Activated CD4-positive, alpha-beta T cell treated with anti-CD3 and anti-CD28 coated beads, Interleukin-2, amount 10 ng/mL, durations not matched to agents 24 days and 14 days (primary cell): ENCODE results near the gene NR2F1-AS1. TPM values are rescaled to one million over a fixed set of nuclear protein-coding genes. Genes with fewer than 3 reads are reported as not detected.
"Not testable (repeated sequence)": the region's sequence is repeated elsewhere in the genome, so short reads cannot be mapped to it uniquely, and the experiment has no call there.

Experiments
- DNase-seq: peaks from one replicate; pipeline ENCODE4 v3.0.0; 2022
- H3K27ac Mint-ChIP-seq: one replicate; pipeline ENCODE4 v1.8.0; 2022; ENCODE audit warnings: mild to moderate bottlenecking, mixed read lengths
- H3K27me3 Mint-ChIP-seq: one replicate; pipeline ENCODE4 v1.8.0; 2022; ENCODE audit warnings: mixed read lengths
- H3K36me3 Mint-ChIP-seq: one replicate; pipeline ENCODE4 v1.8.0; 2022; ENCODE audit warnings: low read depth, mild to moderate bottlenecking, mixed read lengths
- H3K4me1 Mint-ChIP-seq: one replicate; pipeline ENCODE4 v1.8.0; 2021; ENCODE audit warnings: mixed read lengths
- H3K4me3 Mint-ChIP-seq: one replicate; pipeline ENCODE4 v1.8.0; 2022; ENCODE audit warnings: mild to moderate bottlenecking, moderate library complexity, mixed read lengths
- H3K9me3 Mint-ChIP-seq: one replicate; pipeline ENCODE4 v1.8.0; 2021; ENCODE audit warnings: mixed read lengths
- intact Hi-C: fragments of 100-400 bp; cut with micrococcal nuclease; formaldehyde crosslinking; loops from one replicate; pipeline ENCODE4 v1.15.1; 2023
- total RNA-seq: library from RNA; stranded (reverse); gene quantifications from 2 replicates; pipeline ENCODE4 v1.2.3, GENCODE V29; 2022

The NR2F1-AS1 gene
- total RNA-seq, 1 donor from 2014 or later: not detected

DNA sequence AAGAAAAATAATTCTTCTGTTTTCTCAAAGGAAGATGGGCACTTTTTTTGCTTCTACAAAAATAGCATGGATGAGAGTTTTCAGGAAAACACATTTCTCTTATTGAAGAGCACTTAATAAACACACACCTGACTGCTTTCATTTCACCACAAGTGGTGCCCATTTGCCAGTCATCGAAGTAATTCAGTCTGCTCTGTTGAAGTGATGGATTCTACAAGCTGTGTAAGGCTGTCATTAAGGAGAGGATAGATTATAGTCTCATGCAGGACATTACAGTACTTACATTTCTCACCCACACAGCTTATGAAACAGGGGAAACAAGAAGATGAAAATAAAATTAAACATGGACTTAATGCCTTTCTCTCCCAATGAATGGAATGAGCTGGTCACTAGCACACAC lies 165.2 kb downstream of the NR2F1-AS1 start:
- Mint-ChIP-seq H3K4me1 (no peaks in the 10 kb centered on the region), H3K4me3 (no peak overlapping the region), H3K27me3 (no peaks in the 10 kb centered on the region), H3K36me3 (no peaks in the 10 kb centered on the region), H3K9me3 (no peaks in the 10 kb centered on the region), H3K27ac (no peak overlapping the region)
- intact Hi-C loops: no loop called here
- DNase-seq: no peak

DNA sequence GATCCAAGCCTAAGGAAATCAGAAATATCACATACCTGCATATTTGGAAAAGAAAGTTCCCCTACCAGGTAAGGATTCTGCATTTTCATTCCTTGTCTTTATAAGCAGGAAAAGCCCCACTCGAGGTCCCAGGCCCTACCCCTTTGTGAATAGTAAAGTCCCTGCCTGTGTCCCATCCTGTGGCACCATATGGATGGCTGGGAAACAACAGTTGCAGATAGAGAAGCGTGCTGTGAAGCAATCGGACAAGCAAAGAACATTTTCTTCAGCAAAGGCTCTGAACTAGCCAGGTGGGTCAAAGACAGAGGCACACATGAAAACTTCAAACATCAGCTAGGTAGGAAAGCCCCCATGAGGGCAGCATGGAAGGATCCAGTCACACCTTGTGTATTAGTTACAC lies 169.3 kb downstream of the NR2F1-AS1 start:
- no peaks in the 10 kb centered on the region for H3K9me3 Mint-ChIP-seq
- no peak for DNase-seq
- H3K4me1 Mint-ChIP-seq: no peaks in the 10 kb centered on the region
- H3K36me3 Mint-ChIP-seq: no peaks in the 10 kb centered on the region
- H3K27ac Mint-ChIP-seq: no peak overlapping the region
- intact Hi-C loops: no loop called here
- no peaks in the 10 kb centered on the region for H3K27me3 Mint-ChIP-seq
- H3K4me3 Mint-ChIP-seq: no peak overlapping the region

DNA sequence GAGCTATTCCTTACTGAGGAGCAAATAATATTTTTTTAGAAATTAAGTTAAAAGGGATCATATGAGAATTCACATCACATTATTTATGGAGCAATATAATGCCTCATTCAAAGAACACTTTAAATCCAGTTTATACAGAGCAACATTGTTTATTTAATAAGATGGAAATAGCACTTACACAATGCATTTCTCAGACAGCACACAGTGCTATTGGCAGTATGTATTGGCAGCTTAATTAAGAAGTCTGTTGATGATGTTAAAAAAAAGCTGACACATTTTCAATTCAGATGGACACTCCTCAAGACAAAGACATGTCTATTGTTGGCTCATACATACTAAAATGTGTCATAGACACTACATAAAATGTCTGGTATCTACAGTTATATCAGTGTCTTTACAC lies 171.3 kb downstream of the NR2F1-AS1 start:
- H3K4me3 Mint-ChIP-seq: no peak overlapping the region
- intact Hi-C loops: no loop called here
- no peaks in the 10 kb centered on the region for H3K36me3 Mint-ChIP-seq
- no peaks in the 10 kb centered on the region for H3K27me3 Mint-ChIP-seq
- no peaks in the 10 kb centered on the region for H3K9me3 Mint-ChIP-seq
- no peak overlapping the region for H3K27ac Mint-ChIP-seq
- no peak for DNase-seq
- no peaks in the 10 kb centered on the region for H3K4me1 Mint-ChIP-seq

DNA sequence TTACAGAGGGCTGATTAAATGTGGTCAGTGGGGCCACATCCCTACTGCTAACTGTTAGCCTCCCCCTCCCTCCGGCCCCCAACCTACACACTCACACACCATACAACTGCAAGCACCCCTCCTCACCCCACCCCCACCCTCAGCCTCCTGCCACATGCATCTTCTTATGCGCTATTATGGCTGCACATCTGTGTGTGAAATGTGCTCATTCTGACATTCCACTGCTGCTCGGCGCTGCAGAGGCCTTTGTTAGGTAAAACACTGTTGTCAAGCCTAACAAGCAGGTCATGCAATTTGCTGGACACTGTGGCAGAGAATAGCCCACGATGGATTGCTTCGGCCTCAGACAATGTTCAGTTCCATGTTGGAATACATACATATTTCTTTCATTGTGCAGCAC lies 173.6 kb downstream of the NR2F1-AS1 start:
- H3K27ac Mint-ChIP-seq: no peak overlapping the region

DNA sequence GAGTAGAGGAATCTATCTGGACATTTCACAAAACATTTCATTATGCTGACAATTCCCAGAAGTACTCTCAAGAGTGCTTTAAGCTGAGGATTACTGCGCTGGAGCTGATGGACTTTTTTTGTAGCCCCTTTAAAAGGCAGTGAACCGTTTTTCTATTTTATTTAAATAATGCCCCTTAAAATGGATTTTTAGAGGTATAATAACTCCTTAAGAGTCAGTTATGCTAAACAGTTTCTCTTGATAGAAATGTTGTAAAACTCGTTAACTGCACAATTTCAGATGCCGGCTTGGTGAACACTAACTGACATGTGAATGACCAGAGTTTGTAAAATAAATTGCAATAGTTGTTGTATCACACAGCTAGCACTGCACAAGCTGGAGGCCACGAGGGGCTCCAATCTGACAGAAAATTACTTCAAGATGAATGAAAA lies 174.0 kb downstream of the NR2F1-AS1 start:
- no peaks in the 10 kb centered on the region for H3K27me3 Mint-ChIP-seq
- H3K9me3 Mint-ChIP-seq: no peaks in the 10 kb centered on the region
- no peak overlapping the region for H3K27ac Mint-ChIP-seq
- H3K4me3 Mint-ChIP-seq: no peak overlapping the region
- intact Hi-C loops: no loop called here
- no peak for DNase-seq
- no peaks in the 10 kb centered on the region for H3K36me3 Mint-ChIP-seq
- H3K4me1 Mint-ChIP-seq: no peaks in the 10 kb centered on the region

More for the DNA sequence above, 173.6 kb downstream of the NR2F1-AS1 start:
- DNase-seq: no peak
- Mint-ChIP-seq H3K9me3 (no peaks in the 10 kb centered on the region), H3K4me1 (no peaks in the 10 kb centered on the region), H3K4me3 (no peak overlapping the region), H3K36me3 (no peaks in the 10 kb centered on the region), H3K27me3 (no peaks in the 10 kb centered on the region)
- intact Hi-C loops: no loop called here

DNA sequence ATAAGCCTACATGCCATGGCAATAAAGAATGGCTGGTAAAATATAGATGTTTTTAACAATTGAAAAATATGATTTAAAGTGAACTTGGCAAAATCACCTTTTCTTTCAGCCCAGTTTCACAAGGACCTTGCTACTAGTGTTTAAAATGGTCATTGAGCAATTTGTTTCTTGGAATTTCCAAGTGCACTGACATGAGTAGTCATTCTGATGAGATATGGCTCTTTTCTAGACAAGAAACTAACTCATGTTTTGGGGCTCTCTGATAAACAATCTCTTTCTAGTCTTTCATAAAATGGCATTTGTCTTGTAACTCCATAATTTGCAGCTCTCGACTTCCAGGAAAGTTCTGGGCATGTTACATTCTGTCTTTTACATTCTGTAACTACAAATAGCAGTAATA lies 176.8 kb downstream of the NR2F1-AS1 start:
- no peak for DNase-seq
- Mint-ChIP-seq H3K36me3 (no peaks in the 10 kb centered on the region), H3K27me3 (no peaks in the 10 kb centered on the region), H3K4me1 (no peaks in the 10 kb centered on the region), H3K27ac (no peak overlapping the region), H3K9me3 (no peaks in the 10 kb centered on the region), H3K4me3 (no peak overlapping the region)
- intact Hi-C loops: no loop called here

DNA sequence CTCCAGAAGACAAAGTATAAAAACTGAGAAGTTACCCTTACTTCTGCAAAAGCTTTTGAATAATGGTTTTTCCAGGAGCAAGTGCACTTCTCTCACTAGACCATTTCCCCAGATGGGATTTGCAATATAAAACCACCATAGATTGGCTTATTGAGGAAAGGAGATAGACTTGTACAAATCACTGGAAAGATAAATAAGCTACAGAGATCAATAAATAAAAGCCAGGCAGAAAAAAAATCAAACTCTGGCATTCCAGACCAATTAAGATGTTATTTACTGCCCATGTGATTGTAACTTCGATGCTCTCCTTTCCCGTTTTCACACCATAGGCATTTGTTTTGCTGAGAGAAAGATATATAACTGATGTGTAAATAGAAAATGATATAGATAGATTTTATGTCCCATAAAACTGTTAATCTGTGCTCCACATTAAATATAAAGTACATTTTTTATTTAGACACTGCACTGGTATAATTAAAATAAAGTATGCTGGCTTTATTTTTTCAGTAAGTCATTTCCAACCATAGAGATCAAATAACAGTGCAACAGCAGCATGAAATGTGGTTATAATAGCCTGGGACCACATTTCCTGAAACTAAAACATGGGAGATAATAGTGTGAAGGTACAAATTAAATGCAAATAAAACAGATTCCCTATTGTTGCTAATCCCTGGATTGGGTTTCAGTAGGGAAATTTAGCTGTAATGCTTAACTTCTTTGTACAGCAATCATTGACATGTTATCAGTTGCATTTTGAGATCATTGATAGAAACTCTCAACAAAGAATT lies 177.7 kb downstream of the NR2F1-AS1 start:
- intact Hi-C loops: no loop called here

DNA sequence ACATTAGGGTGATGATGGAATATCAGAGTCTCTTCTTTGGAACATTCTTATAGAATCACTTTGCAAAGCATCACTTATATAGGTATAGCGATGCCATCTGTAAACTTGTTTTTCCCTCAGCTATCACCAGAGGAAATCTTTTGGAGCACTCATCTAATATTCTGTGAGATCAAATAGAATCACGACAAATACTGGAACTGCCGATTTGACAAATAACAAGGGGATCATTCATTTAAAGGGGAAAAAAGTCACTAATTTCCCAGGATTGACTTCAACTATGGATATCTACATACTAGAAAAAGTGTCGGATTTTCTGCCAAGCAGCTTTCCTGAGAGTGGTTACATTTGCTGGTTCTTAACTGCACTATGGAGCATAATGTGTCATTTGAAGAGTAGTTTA lies 178.6 kb downstream of the NR2F1-AS1 start:
- Mint-ChIP-seq H3K9me3 (peaks cover 6% of the 10 kb centered on the region), H3K27me3 (no peaks in the 10 kb centered on the region), H3K36me3 (no peaks in the 10 kb centered on the region), H3K4me3 (no peak overlapping the region), H3K4me1 (no peaks in the 10 kb centered on the region), H3K27ac (no peak overlapping the region)
- DNase-seq: no peak
- intact Hi-C loops: no loop called here

More for the DNA sequence above, 177.7 kb downstream of the NR2F1-AS1 start:
- no peak overlapping the region for H3K4me3 Mint-ChIP-seq
- H3K9me3 Mint-ChIP-seq: no peaks in the 10 kb centered on the region
- H3K27me3 Mint-ChIP-seq: no peaks in the 10 kb centered on the region
- no peaks in the 10 kb centered on the region for H3K4me1 Mint-ChIP-seq
- H3K27ac Mint-ChIP-seq: no peak overlapping the region
- DNase-seq: no peak
- H3K36me3 Mint-ChIP-seq: no peaks in the 10 kb centered on the region

DNA sequence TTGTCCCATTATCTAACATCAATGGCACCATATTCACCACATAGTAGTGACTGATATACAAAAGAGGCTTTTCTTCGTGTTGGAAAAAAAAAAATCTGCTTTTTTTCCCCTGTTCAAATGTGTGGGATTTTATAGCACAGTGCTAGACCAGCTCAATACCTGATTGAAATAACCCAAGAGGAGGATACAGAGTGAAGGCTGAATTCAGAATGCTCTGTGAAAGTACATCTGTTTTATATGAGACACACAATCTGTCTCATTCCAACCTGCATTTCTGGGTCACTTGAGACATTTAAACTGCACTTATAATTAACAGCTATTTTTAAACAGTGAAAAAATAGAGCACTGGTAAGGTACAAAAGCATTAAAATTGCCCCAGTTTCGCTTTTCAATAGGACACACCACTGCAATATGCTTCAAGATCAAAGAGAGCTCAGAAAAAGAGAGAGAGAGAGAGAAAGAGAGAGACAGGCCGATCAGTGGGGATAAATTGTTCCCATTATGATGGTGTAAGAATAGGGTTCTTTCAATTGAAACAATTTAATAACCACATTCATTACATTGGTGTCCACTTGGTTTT lies 179.3 kb downstream of the NR2F1-AS1 start:
- H3K36me3 Mint-ChIP-seq: no peaks in the 10 kb centered on the region
- DNase-seq: no peak
- no peak overlapping the region for H3K4me3 Mint-ChIP-seq
- intact Hi-C loops: no loop called here
- H3K9me3 Mint-ChIP-seq: peaks cover 7% of the 10 kb centered on the region
- H3K27me3 Mint-ChIP-seq: no peaks in the 10 kb centered on the region
- H3K4me1 Mint-ChIP-seq: no peaks in the 10 kb centered on the region
- H3K27ac Mint-ChIP-seq: no peak overlapping the region

DNA sequence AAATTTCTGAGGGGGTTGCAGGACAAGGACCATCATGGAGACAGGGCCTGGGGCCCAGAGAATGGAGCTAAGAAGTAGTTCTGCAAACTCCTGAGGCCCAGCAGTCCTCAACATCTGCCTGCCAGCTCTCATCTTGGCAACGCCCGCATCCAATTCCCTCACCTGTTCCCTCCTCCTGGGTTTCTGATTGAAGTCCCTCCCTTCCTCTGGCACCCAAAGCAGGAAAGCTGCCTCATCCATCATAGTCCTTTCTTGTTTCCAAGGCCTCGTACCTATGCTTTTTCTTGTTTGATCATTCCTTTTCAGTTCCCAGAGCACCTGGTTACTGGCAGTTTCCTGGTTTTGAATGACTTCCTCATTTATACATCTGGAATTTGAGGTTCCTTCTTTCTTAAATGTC lies 181.3 kb downstream of the NR2F1-AS1 start:
- H3K27me3 Mint-ChIP-seq: no peaks in the 10 kb centered on the region
- H3K4me3 Mint-ChIP-seq: no peak overlapping the region
- H3K36me3 Mint-ChIP-seq: no peaks in the 10 kb centered on the region
- no peaks in the 10 kb centered on the region for H3K4me1 Mint-ChIP-seq
- peaks cover 12% of the 10 kb centered on the region for H3K9me3 Mint-ChIP-seq
- intact Hi-C loops: no loop called here
- DNase-seq: no peak
- no peak overlapping the region for H3K27ac Mint-ChIP-seq

DNA sequence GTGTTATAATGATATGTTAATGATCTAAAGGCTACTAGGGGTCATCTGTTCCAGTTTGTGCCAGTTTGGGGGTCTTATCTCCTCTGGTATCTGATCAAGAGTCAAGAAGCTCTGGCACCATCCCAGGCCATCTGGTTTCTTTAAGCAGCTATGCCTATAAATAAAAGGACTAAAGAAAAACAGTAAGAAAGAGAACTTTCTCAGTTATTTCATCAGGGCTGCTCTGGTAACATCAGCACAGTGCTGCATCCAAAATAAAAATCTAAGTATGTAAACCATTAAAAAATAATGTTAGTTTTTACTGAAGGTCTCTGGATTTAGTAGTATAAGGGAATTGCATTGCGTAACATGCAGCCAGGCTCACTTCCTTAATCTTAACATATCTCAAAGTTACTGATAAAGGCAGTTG lies 185.0 kb downstream of the NR2F1-AS1 start:
- no peak overlapping the region for H3K4me3 Mint-ChIP-seq
- no peak for DNase-seq
- no peaks in the 10 kb centered on the region for H3K4me1 Mint-ChIP-seq
- no peaks in the 10 kb centered on the region for H3K36me3 Mint-ChIP-seq
- H3K9me3 Mint-ChIP-seq: peaks cover 12% of the 10 kb centered on the region
- no peaks in the 10 kb centered on the region for H3K27me3 Mint-ChIP-seq
- intact Hi-C loops: no loop called here
- no peak overlapping the region for H3K27ac Mint-ChIP-seq

DNA sequence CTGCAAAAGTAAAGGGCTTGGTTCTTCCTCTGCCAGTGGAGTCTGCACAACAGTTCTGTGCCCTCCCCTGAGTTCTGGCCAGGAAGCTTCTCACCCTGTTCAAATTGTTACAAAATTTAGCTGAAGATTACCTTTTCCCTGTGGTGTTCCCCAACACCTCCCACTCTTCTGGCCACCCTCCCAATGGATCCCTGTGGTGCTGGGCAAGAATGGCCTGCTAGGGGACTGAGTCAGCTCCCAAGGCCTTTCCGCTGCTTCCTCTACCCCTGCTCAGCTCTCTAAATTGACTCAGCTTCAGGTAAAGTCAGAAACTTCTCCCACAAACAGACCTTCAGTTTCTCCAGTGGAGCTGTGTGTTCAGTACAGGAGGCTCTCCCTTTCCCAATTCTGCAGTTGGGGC lies 186.0 kb downstream of the NR2F1-AS1 start:
- Mint-ChIP-seq H3K4me1 (no peaks in the 10 kb centered on the region), H3K27me3 (no peaks in the 10 kb centered on the region), H3K4me3 (no peak overlapping the region), H3K27ac (no peak overlapping the region), H3K36me3 (no peaks in the 10 kb centered on the region), H3K9me3 (peaks cover 12% of the 10 kb centered on the region)
- no peak for DNase-seq
- intact Hi-C loops: no loop called here

DNA sequence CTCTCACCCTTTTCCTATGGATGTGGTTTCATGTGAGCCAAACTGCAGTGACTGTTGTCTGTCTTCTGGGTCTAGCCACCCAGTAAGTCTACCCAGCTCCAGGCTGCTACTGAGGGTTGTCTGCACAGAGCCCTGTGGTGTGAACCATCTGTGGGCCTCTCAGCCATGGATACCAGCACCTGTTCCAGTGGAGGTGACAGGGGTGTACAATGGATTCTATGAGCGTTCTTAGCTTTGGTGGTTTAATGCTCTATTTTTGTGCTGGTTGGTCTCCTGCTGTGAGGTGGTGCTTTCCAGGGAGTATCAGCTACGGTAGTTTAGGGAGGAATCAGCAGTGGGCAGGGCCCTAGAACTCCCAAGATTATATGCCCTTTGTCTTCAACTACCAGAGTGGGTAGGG lies 186.7 kb downstream of the NR2F1-AS1 start:
- Mint-ChIP-seq H3K27me3 (no peaks in the 10 kb centered on the region), H3K4me1 (no peaks in the 10 kb centered on the region), H3K4me3 (no peak overlapping the region), H3K36me3 (no peaks in the 10 kb centered on the region), H3K27ac (no peak overlapping the region), H3K9me3 (peaks cover 12% of the 10 kb centered on the region)
- DNase-seq: no peak
- intact Hi-C loops: no loop called here

DNA sequence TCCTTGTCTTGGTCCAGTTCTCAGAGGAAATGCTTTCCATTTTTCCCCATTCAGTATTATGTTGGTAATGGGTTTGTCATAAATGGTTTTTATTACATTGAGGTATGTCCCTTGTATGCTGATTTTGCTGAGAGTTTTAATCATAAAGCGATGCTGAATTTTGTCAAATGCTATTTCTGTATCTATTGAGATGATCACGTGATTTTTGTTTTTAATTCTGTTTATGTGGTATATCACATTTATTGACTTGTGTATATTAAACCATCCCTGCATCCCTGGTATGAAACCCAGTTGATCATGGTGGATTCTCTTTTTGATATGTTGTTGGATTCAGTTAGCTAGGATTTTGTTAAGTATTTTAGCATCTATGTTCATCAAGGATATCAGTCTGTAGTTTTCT lies 189.8 kb downstream of the NR2F1-AS1 start:
- H3K27ac Mint-ChIP-seq, H3K4me1 Mint-ChIP-seq, intact Hi-C loops, H3K4me3 Mint-ChIP-seq, H3K36me3 Mint-ChIP-seq, H3K27me3 Mint-ChIP-seq, H3K9me3 Mint-ChIP-seq, DNase-seq: not testable (repeated sequence)

DNA sequence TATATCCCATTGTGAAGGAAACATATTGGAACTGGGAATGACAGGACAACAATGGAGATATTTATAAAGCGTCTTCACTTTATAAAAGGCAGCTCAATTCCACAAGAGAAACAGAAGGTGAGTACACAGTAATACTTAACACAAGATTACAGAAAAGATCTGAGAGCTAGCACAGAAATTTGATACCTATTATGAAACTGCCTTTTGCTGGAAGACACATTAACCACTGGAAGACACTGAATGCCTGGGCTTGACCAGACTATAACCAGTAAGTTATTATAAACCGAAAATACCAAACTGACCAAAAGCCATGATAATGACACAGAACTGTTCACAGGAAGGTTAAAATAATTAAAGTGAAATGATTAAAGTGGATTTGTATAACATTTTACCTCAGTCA lies 195.4 kb downstream of the NR2F1-AS1 start:
- no peaks in the 10 kb centered on the region for H3K4me1 Mint-ChIP-seq
- no peaks in the 10 kb centered on the region for H3K36me3 Mint-ChIP-seq
- H3K9me3 Mint-ChIP-seq: no peaks in the 10 kb centered on the region
- no peak overlapping the region for H3K4me3 Mint-ChIP-seq
- no peak overlapping the region for H3K27ac Mint-ChIP-seq
- intact Hi-C loops: no loop called here
- no peak for DNase-seq
- no peaks in the 10 kb centered on the region for H3K27me3 Mint-ChIP-seq
